HS-5 (cell line): ENCODE data around the gene SAP30BP.

ENCODE experiments used
- DNase-seq: peaks from one replicate; pipeline ENCODE4 v3.0.0-alpha.2; 2012; ENCODE audit warnings: low read depth

Gene SAP30BP

GRCh38 chr17:75685499-75685898 is 18.4 kb downstream of the SAP30BP start:
- no peak for DNase-seq

GRCh38 chr17:75688209-75688825 is 21.2 kb downstream of the SAP30BP start:
- DNase-seq: no peak

GRCh38 chr17:75689441-75689873 is 22.3 kb downstream of the SAP30BP start:
- no peak for DNase-seq

- no peak for DNase-seq
Observed at GRCh38 chr17:75691371-75691791, 24.2 kb downstream of the SAP30BP start.

- no peak for DNase-seq
Observed at GRCh38 chr17:75691801-75692626, 24.9 kb downstream of the SAP30BP start.

- no peak for DNase-seq
Observed at GRCh38 chr17:75692976-75693375, 25.8 kb downstream of the SAP30BP start.

GRCh38 chr17:75693500-75694481 is 26.7 kb downstream of the SAP30BP start:
- DNase-seq: peak; percentile 73

- DNase-seq: no peak
Observed at GRCh38 chr17:75694536-75694935, 27.4 kb downstream of the SAP30BP start.

- DNase-seq: no peak
Observed at GRCh38 chr17:75695141-75695829, 28.1 kb downstream of the SAP30BP start.

GRCh38 chr17:75695830-75696271 is 28.7 kb downstream of the SAP30BP start:
- DNase-seq: no peak

- DNase-seq: no peak
Observed at GRCh38 chr17:75697651-75698291, 30.6 kb downstream of the SAP30BP start.

- no peak for DNase-seq
Observed at GRCh38 chr17:75698659-75699058, 31.5 kb downstream of the SAP30BP start.

GRCh38 chr17:75701288-75701687 is 34.1 kb downstream of the SAP30BP start:
- DNase-seq: no peak

GRCh38 chr17:75703191-75703590 is 36.1 kb downstream of the SAP30BP start:
- no peak for DNase-seq

GRCh38 chr17:75703591-75703990 is 36.5 kb downstream of the SAP30BP start:
- no peak for DNase-seq

- DNase-seq: no peak
Observed at GRCh38 chr17:75704963-75705875, 38.1 kb downstream of the SAP30BP start.

GRCh38 chr17:75706042-75706728 is 39.0 kb downstream of the SAP30BP start:
- DNase-seq: no peak

GRCh38 chr17:75707079-75707571 is 40.0 kb downstream of the SAP30BP start:
- DNase-seq: no peak

GRCh38 chr17:75712446-75712845 is 45.3 kb downstream of the SAP30BP start:
- DNase-seq: no peak
